Heart left ventricle (tissue), 13 donors: ENCODE data around the gene THSD4.

Experiments used
- CTCF ChIP-seq, 12 donors: fragments of 200-600 bp; sonication (generic) in 4 of 12; IDR thresholded peaks; one replicate each; pipeline versions ENCODE4 v1.5.0 to v1.8.0; 2018 to 2022; ENCODE audit warnings: antibody characterized with exemption in 12 of 12, mild to moderate bottlenecking in 5 of 12
- POLR2A ChIP-seq, 2 donors: fragments of 450-650 bp; IDR thresholded peaks; one replicate each; pipeline ENCODE4 v1.6.1; 2017; ENCODE audit warnings: antibody characterized with exemption in 2 of 2, mild to moderate bottlenecking in 2 of 2, moderate library complexity in 2 of 2
- donor health status: ischemic (EF 13 %, LVEDD 7.1; RV severe dilation, severe dysfunction).
- donor health status: DM: no; HTN: yes; CAD: no.
- donor health status: DM: no; HTN: no; CAD: no.
- donor health status: ischemic (EF 25% LVEDD 6.9; RV normal size, moderate dysfunction).
- donor health status: ischemic (EF 25% LVEDD 5.7; RV mildly dilated, moderate dysfunction).
- donor health status: ischemic (EF 35%, LVEDD 5.7; RV mildly dilated, moderate dysfunction).
- donor health status: nonischemic (EF 11% LVEDD 7.7; RV severe dilation, severe dysfunction).
- donor health status: DM: yes; HTN: yes; CAD: no.
- donor health status: PGD.
- donor health status: ischemic (EF 29% LVEDD 5.4; RV normal size, mild dysfunction).
- donor health status: nonischemic (EF 23%, LVEDD 6.1; RV moderate dilation, normal function).

- TF ChIP-seq CTCF (IDR thresholded peaks at IDR 0.05): no peak
- no peak for TF ChIP-seq POLR2A (IDR thresholded peaks at IDR 0.05)
These were observed 223.0 kb downstream of the THSD4 start for GRCh38 chr15:71338265-71338664.
